ENCODE data around the gene G6PC2.
"Not testable (repeated sequence)": the region's sequence is repeated elsewhere in the genome, so short reads cannot be mapped to it uniquely, and the experiment has no call there.

Gene G6PC2, protein sequence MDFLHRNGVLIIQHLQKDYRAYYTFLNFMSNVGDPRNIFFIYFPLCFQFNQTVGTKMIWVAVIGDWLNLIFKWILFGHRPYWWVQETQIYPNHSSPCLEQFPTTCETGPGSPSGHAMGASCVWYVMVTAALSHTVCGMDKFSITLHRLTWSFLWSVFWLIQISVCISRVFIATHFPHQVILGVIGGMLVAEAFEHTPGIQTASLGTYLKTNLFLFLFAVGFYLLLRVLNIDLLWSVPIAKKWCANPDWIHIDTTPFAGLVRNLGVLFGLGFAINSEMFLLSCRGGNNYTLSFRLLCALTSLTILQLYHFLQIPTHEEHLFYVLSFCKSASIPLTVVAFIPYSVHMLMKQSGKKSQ

DNA sequence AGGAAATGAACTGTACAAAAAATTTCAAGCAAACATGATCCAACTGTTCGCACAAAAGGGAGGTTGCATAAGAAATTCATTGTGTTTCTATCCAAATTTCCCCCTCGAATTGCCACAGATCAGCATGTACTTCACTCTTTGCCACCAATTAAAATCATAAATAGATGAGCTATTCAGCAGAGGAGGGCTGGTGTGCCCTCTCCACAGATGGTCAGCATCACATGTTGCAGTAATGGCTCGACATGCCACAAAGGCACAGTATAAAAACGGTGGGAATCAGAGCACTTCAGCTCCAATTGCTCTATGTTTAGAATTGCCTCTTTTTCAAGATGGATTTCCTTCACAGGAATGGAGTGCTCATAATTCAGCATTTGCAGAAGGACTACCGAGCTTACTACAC lies at the start of gene G6PC2:
Gene G6PC2 (plus strand): TSS at position 289 of the 400 bp plus-strand sequence. CDS start 41 bp downstream, at position 330.
- DNase-seq (ENCODE audit: low read depth in 2 of 2), result no peak

DNA sequence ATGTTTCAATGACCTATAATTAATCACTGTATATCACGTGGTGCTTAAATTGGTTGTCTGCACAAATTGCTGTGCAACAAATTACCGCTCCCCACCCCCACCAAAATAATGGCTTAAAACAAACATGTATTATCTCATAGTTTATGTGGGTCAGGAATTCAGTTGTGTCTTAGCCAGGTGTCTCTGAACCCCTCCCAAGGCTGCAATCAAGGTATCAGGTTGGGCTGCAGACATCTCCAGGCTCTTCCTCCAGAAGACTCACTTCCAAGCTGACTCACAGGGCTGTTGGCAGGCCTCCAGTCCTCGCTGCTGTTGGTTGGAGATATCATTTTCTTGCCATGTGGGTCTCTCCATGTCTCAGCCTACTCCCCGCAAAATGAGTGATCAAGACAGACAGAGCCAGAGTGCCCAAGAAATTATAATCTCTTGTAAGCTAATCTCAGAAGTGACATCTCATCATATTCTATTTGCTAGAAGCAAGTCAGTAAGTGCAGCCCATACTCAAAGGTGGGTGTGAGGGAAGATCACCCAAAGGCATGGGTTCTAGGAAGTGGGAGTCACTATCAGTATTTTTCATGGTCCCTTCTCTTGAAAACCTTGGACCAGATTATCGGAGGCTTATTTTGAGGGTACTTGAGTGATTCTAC lies 49.3 kb upstream of the G6PC2 start:
- no peak for DNase-seq (ENCODE audit: low read depth in 2 of 2)

DNA sequence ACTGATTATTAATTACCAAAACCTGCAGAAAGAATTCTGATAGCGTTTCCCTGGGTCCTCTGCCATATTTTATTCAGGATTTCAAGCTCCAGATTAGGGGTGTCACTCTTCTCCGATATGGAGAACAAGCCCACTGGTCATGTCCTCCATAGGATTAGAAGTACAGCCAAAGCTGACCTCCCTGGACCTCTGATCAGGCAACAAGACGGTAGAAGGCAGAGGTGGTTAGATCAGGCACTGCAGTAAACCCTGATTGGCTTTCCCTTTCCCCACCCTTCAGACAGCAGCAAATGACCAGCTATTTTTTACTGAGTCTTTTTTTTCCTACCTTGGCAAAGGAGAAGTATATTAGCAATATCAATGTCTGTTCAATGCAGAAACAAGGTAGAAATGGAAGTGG lies 48.6 kb upstream of the G6PC2 start:
- no peak for DNase-seq (ENCODE audit: low read depth in 2 of 2)

DNA sequence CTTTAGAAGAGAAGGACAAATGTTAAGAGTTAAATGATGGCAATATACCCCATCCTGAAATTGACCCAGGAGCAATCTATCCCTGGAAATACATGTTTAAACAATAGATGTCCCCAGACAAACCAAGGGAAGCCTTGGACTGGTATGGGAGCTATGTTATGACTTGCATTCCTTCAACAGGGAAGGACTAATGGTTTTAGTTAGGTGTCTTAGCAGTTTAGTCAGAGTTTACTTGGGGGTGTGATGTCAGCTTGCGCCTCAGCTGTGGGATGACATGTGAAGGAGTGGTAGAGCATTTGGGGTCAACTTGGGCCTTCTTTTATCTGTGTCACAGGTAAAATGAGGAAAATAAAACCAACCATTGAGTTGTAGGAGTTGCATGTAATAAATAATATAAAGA lies 47.6 kb upstream of the G6PC2 start:
- DNase-seq (ENCODE audit: low read depth in 2 of 2), result no peak

DNA sequence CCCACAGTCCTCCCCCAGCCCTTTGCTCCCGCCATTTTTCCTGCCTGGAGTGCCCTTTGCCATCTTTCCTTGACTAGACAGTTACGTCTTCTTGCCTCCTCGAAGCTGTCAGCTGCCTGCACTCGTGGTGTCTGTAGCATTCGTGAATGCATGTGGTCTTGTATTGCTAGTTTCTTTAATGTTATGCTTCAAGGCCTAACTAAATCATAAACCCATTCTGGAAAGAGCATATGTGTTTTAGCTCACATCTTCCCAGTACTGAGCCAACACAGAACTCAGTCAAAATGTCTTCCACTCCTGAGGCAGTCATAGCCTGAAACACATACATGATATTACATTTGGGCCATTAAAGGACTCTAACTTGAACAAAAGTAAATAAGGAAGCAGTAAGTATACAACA lies 46.4 kb upstream of the G6PC2 start:
- no peak for DNase-seq (ENCODE audit: low read depth in 2 of 2)

DNA sequence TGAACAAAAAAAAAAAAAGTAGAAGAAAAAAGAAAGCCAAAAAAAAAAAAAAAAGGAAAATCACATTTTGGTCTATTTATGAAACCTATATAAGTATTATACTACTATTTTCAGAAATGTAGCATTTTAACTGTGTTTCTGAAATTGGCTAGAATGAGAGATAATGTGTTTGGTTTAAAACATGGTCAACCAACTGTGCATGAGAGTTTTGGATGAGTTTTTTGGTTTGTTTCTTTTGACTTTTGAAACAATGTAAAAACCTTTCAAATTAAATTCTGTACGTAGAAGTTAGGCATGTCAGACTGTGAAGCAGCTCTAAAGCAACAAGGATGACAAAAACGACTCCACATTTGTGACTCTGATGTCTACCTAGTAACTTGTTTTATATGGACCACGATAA lies 45.5 kb upstream of the G6PC2 start:
- no peak for DNase-seq (ENCODE audit: low read depth in 2 of 2)

DNA sequence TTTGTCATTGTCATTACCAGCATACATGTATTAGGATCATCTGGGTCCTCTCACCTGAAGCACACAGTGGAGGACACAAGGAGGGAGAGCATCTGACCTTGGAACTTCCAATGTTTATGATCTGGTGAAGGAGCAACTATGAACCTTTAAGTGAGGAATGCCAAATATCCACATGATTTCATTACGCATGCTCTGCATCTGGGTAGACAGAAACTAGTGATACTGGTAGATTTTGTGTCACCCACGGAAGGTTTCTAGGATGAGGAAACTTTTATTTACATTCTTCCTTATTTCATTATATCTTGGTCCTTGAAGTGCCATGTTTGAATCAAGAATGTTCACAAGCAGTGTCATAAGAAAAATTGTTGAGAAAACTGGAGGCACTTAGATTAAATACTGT lies 42.9 kb upstream of the G6PC2 start:
- no peak for DNase-seq (ENCODE audit: low read depth in 2 of 2)

DNA sequence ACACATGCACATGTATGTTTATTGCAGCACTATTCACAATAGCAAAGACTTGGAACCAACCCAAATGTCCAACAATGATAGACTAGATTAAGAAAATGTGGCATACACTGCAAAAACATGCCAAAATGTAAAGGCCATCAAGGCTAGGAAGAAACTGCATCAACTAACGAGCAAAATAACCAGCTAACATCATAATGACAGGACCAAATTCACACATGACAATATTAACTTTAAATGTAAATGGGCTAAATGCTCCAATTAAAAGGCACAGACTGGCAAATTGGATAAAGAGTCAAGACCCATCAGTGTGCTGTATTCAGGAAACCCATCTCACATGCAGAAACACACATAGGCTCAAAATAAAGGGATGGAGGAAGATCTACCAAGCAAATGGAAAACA lies 33.9 kb upstream of the G6PC2 start:
- not testable (repeated sequence) for DNase-seq (ENCODE audit: low read depth in 2 of 2)

DNA sequence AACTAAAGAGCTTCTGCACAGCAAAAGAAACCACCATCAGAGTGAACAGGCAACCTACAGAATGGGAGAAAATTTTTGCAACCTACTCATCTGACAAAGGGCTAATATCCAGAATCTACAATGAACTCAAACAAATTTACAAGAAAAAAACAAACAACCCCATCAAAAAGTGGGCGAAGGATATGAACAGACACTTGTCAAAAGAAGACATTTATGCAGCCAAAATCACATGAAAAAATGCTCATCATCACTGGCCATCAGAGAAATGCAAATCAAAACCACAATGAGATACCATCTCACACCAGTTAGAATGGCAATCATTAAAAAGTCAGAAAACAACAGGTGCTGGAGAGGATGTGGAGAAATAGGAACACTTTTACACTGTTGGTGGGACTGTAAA lies 30.7 kb upstream of the G6PC2 start:
- DNase-seq (ENCODE audit: low read depth in 2 of 2), result not testable (repeated sequence)

DNA sequence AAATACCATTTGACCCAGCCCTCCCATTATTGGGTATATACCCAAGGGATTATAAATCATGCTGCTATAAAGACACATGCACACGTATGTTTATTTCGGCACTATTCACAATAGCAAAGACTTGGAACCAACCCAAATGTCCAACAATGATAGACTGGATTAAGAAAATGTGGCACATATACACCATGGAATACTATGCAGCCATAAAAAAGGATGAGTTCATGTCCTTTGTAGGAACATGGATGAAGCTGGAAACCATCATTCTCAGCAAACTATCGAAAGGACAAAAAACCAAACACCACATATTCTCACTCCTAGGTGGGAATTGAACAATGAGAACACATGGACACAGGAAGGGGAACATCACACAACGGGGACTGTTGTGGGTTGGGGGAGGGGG lies 30.3 kb upstream of the G6PC2 start:
- not testable (repeated sequence) for DNase-seq (ENCODE audit: low read depth in 2 of 2)

DNA sequence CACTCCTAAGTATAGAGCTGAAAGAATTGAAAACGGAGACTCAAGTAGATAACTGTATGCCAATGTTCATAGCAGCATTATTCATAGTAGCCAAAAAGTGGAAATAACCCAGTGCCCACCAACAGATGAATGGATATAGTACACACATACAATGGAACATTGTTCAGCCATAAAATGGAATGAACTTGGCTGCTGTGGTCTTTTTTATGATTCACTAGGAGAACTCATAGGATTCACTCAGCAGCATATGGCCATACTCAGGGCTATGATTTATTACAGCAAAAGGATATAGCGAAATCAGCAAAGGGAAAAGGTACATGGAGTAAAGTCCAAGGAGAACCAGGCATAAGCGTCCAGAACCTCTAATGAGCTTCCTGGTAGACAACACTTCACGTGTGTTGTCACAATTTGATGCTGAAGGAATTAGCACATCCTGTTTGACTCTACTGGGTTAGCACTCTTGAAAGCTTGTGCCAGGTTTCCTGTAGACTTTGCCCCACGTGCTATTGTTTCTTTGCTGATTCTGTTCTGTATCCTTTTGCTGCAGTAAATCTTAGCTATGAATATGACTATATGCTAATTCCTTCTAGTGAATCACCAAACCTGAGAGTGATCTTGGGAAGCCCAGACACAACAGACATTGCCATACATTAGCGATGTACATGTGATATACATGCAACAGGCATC lies 26.6 kb upstream of the G6PC2 start:
- DNase-seq (ENCODE audit: low read depth in 2 of 2), result no peak

DNA sequence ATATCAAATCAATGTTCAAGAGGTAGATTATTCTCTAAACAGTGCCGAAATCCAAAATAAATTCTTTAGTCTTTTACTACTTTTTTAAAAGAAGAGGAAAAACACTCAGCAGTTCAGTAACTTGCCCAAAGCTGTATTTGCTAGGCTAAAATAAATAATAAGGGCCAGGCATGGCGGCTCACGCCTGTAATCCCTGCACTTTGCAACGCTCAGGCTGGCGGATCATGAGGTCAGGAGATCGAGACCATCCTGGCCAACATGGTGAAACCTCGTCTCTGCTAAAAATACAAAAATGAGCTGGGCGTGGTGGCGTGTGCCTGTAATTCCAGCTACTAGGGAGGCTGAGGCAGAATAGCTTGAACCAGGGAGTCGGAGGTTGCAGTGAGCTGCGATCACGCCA lies 18.9 kb upstream of the G6PC2 start:
- DNase-seq (ENCODE audit: low read depth in 2 of 2), result not testable (repeated sequence)

DNA sequence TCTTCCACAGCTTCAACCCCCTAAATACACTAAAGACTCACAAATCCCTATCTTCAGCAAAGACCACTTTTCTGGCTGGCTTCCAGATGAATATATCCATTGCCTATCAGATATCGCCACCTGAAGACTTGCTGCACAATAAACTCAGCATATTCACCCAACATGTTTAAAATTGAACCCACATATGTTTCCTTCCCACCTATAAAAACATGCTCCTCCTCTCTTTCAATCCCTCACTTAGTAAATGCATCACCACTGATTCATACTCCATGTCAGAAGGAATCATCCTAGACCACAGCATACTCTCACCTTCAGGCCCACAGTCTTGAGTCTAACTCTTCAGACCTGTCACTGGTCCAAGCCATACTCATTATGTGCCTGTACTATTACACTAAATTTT lies 16.1 kb upstream of the G6PC2 start:
- DNase-seq (ENCODE audit: low read depth in 2 of 2), result no peak

DNA sequence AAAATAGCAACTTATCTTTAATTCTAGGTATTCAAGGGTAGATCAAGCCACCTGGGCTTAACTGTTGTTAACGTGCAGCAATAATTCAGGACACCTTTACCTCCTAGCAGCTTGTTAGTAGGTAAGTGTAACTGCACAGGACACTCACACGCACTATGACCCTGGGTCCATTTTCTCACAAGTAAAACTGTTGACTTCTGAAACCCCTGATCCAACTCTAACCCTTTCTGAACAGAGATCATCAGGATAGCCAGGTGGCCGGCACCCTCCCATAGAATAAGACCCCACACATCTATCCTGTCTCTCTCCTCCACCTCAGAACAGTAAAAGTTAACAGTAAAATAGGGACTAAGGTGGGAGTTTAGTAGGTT lies 11.5 kb upstream of the G6PC2 start:
- DNase-seq (ENCODE audit: low read depth in 2 of 2), result no peak

DNA sequence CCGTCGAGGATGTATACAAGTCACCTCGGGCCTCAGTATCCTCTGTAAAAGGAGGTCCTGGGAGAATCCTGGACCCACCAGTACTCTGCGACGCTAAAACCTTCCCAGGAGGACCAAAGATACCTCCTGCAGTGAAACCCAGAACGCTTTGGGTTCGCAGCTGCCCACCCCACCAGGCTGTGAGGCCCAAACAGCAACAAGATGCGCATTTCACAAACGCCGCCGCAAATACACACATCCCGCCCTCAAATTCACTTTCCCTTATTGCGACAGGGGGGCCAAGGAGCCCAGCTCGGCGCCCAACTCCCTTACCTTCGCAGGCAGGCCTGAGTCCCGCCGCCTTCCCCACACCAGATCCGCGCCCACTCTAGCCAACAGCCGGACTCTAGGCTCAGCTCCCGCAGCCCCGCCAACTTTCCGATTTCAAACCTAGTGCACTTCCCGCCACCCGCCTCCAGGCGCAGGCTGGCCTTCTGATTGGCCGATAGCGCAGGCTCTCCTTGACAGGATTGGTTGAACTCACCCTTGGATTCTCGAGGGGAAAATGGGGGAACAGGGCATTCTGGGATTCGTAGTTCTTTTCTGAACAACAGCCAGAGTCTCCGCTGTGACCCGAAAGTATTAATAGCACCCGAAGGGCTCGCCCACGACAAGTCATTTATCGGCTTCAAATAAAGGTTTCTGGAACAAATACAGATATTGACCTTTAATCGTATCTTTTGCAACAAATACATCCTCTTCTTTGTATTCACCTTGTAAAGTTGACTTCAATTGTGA lies 10.9 kb upstream of the G6PC2 start, which contains the start of gene SPC25:
Gene SPC25 (minus strand): TSS at position 425 of the 777 bp plus-strand sequence. CDS start 911 bp downstream, outside the sequence.
- peak; percentile 83 to 90 for DNase-seq (ENCODE audit: low read depth in 2 of 2)

DNA sequence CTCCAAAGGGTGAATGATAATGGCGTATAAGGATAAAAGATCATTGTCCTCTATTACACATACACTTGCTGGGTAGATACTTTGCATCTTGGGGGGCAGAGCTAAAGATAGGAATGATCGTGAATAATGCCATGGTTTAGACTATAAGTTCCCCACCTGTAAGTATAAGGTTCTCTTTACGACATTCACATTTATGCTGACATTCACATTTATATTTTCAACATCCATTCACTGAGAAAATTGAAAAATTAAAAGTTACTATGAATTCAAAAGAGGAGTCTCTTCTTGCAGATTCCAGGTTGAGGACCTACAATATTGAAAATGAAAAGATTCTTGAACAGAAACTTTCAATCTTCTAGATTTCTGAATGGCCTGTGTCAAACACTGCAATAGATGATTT lies 8.8 kb upstream of the G6PC2 start:
- no peak for DNase-seq (ENCODE audit: low read depth in 2 of 2)

DNA sequence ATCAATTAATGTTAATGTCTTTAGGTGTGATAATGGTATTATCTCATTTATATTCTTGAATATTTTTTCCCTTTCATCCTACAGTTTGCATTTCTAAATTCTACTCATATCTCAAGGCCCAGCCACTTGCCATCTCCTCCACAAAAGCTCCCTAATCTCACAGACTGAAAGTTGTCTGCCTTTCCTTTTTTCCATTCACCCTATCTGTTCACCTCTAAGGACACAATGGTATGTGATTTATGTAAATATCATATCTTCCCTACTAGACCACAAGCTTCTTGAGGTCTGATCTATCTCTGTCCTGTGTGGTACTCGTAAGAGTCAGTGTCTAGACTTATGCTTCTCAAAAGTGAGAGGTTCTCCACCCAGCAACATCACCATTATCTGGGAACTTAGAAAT lies 7.0 kb upstream of the G6PC2 start:
- no peak for DNase-seq (ENCODE audit: low read depth in 2 of 2)

DNA sequence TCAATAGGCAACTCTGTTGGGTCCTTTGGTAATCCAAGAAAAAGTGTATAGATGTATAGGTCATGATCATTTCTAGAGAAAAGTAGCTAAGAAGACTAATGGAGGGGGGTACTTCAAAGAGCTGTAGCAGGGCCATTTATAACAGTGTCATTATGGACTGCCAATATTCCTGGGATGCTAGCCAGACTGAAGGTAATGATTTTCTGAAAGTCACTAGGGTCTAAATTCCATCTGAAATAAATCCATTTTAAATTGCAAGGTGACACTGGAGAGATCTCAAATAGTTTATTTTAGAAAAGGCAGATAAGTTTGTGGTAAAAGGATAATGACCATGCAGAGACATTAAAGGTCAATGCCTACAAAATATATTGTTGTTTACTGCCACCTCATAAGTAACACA lies 6.4 kb upstream of the G6PC2 start:
- no peak for DNase-seq (ENCODE audit: low read depth in 2 of 2)

DNA sequence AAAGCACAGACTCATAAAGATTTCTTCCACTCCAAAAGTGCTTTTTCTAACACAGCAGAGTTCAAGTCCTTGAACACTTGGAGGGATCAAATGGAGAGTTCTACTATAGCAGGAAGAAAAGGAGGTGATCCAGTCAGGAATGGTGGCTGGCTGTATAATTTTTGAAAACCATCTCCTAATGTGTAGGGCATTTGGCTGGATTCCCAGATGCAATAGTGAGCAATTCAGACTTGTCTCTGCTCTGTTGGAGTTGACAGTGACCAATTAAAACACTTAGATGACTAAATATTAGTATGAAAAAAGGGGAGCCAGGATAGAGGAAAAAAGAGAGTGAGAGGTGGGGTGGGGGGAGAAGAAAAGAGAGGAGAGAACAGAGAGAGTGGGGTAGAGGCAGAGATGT lies 5.3 kb upstream of the G6PC2 start:
- DNase-seq (ENCODE audit: low read depth in 2 of 2), result no peak

DNA sequence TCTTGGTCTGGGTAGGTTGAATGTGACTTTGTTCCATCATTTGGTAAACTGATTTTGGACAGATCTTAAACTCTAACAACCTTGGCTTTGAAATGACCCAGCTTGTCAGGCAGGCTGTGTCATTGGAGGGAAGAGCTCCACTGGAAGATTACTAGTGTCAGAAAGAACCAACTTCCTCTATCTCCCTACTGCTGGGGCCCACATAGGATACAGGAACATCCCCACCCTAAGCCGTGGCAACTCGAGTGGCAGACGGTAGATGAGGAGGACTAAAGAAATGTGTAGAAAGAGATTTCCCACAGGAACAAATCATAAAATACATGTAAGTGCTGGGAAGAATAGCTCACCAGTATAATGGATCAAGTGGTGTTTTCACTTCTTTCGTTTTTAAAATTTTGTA lies 4.3 kb upstream of the G6PC2 start:
- DNase-seq (ENCODE audit: low read depth in 2 of 2), result no peak

DNA sequence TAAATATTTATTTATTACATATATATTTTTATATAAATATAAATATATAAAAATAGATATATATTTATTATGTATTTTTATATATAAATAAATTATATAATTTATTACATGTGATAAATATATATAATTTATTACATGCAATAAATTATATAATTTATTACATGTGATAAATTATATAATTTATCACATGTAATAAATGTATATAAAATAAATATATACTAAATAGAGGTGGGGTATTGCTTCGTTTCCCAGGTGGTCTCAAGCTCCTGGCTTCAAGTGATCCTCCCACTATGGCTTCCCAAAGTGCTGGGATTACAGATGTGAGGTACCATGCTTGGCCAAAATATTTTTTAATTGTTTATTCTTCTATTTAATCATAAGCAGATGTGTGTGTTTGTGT lies 3.6 kb upstream of the G6PC2 start:
- no peak for DNase-seq (ENCODE audit: low read depth in 2 of 2)

DNA sequence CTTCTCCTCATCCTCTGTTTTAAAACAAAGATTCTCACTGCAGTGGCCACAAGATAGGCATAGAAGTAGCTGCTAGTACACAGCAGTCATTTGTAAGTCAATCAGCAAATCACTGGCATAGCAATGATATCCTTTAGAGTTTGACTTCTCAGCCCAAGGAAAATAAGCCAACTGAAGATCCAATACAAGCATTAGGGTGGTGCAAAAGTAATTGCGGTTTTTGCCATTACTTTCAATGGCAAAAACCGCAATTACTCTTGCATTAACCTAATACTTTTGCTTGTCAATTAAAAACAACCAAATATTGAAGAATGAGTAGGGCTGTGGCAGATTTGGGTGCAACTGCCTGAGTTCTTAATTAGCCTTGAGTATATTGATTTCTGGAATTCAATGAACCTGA lies 2.8 kb downstream of the G6PC2 start:
- DNase-seq (ENCODE audit: low read depth in 2 of 2), result no peak

All from stimulated activated CD4-positive, alpha-beta T cell treated with anti-CD3 and anti-CD28 coated beads, Interleukin-15, amount 100 ng/mL, for 48 hours (primary cell).